H1 (cell line): ENCODE results near the gene SBF2. TPM values are rescaled to one million over a fixed set of nuclear protein-coding genes. Genes with fewer than 3 reads are reported as not detected.

Experiments used
- CTCF ChIA-PET: fragments of 300-600 bp; sonication (Branson Sonifier 250); formaldehyde crosslinking; loops from one replicate; lab custom pipeline; 2021; ENCODE audit not compliant: partially characterized antibody; lab: Charles Lee
- POLR2A ChIA-PET: fragments of 300-600 bp; sonication (Branson Sonifier 250); formaldehyde crosslinking; loops from one replicate; lab custom pipeline; 2021; ENCODE audit warnings: inconsistent platforms; ENCODE audit not compliant: partially characterized antibody; lab: Charles Lee
- DNase-seq, 2 experiments: peaks; one replicate each; pipeline versions ENCODE4 v3.0.0 to v3.0.0-alpha.2; 2010 to 2022; ENCODE audit warnings: low spot score in 2 of 2, low read depth in 1 of 2, mixed read lengths in 1 of 2
- FAIRE-seq: peaks from 2 replicates; lab custom pipeline; 2011; peaks lifted over from hg19 to GRCh38; lab: Jason Lieb, UNC
- H2AFZ ChIP-seq: 2 replicates; pipeline ENCODE4 v1.8.1; 2012; ENCODE audit warnings: low read length, inconsistent platforms
- H2AK5ac ChIP-seq: 2 replicates; pipeline ENCODE4 v1.6.1; 2013; ENCODE audit warnings: low read depth, low read length
- H2BK120ac ChIP-seq: replicated peaks from 2 replicates; pipeline ENCODE3; 2013; ENCODE audit warnings: low read depth, low read length, inconsistent platforms
- H2BK12ac ChIP-seq: 2 replicates; pipeline ENCODE4 v1.6.1; 2013; ENCODE audit warnings: low read depth, low read length
- H2BK15ac ChIP-seq: 2 replicates; pipeline ENCODE4 v1.6.1; 2013; ENCODE audit warnings: low read length
- H2BK20ac ChIP-seq: 2 replicates; pipeline ENCODE4 v1.6.1; 2013; ENCODE audit warnings: low read length
- H2BK5ac ChIP-seq: 2 replicates; pipeline ENCODE4 v1.6.1; 2013; ENCODE audit warnings: low read depth, low read length
- H3K14ac ChIP-seq: 2 replicates; pipeline ENCODE4 v1.6.1; 2013; ENCODE audit warnings: inconsistent platforms; ENCODE audit not compliant: insufficient read length
- H3K18ac ChIP-seq: 2 replicates; pipeline ENCODE4 v1.6.1; 2013; ENCODE audit warnings: low read length; ENCODE audit errors: extremely low read depth
- H3K23ac ChIP-seq: 2 replicates; pipeline ENCODE4 v1.6.1; 2013; ENCODE audit warnings: inconsistent platforms; ENCODE audit not compliant: insufficient read length
- H3K23me2 ChIP-seq: 2 replicates; pipeline ENCODE4 v1.6.1; 2013; ENCODE audit warnings: low read depth, low read length
- H3K27ac ChIP-seq: 2 replicates; pipeline ENCODE4 v1.6.1; 2011; ENCODE audit warnings: low read depth, low read length, inconsistent platforms
- H3K27me3 ChIP-seq, 4 experiments: replicated peaks in 1 of 4; 1 replicate in 1 of 4; 2 replicates in 3 of 4; pipeline versions ENCODE4 v1.6.1 to v1.8.1; 2011 to 2013; ENCODE audit warnings: low read length in 3 of 4, mild to moderate bottlenecking in 3 of 4, inconsistent platforms in 2 of 4, mixed read lengths in 2 of 4, moderate library complexity in 1 of 4; ENCODE audit not compliant: control insufficient read depth in 3 of 4, insufficient read depth in 3 of 4; ENCODE audit errors: extremely low read depth in 1 of 4
- H3K36me3 ChIP-seq, 4 experiments: 2 replicates each; pipeline versions ENCODE4 v1.6.1 to v1.8.1; 2011 to 2013; ENCODE audit warnings: mild to moderate bottlenecking in 4 of 4, low read length in 3 of 4, moderate library complexity in 2 of 4, control low read depth in 1 of 4, inconsistent platforms in 1 of 4; ENCODE audit not compliant: insufficient read depth in 4 of 4, control insufficient read depth in 2 of 4
- H3K4ac ChIP-seq: replicated peaks from 2 replicates; pipeline ENCODE3; 2013; ENCODE audit warnings: low read length, low read depth, mixed read lengths, inconsistent platforms; ENCODE audit not compliant: insufficient read length
- H3K4me1 ChIP-seq, 4 experiments: replicated peaks in 1 of 4; 1 replicate in 1 of 4; 2 replicates in 3 of 4; pipeline versions ENCODE4 v1.6.1 to v1.8.1; 2011 to 2013; ENCODE audit warnings: low read length in 3 of 4, inconsistent platforms in 2 of 4, mixed read lengths in 1 of 4; ENCODE audit not compliant: insufficient read depth in 4 of 4, control insufficient read depth in 3 of 4
- H3K4me2 ChIP-seq, 2 experiments: 2 replicates each; pipeline versions ENCODE4 v1.6.1 to v1.8.1; 2011 to 2013; ENCODE audit warnings: low read depth in 2 of 2, low read length in 2 of 2, control low read depth in 1 of 2, inconsistent platforms in 1 of 2, mild to moderate bottlenecking in 1 of 2; ENCODE audit not compliant: insufficient read depth in 1 of 2
- H3K4me3 ChIP-seq, 4 experiments: fragments of 200-600, 300-600 bp in 1 of 4; sonication (generic), shearing (Covaris generic), sonication (Bioruptor Twin) in 1 of 4; 2 replicates each; pipeline versions ENCODE4 v1.5.1 to v1.8.1; 2011 to 2016; ENCODE audit warnings: low read length in 4 of 4, low read depth in 3 of 4, control low read depth in 2 of 4, inconsistent platforms in 2 of 4, mild to moderate bottlenecking in 2 of 4, mixed read lengths in 1 of 4, moderate library complexity in 1 of 4; ENCODE audit not compliant: insufficient read depth in 2 of 4; ENCODE audit errors: extremely low read depth in 1 of 4
- H3K56ac ChIP-seq: replicated peaks from 2 replicates; pipeline ENCODE3; 2013; ENCODE audit warnings: low read depth, mild to moderate bottlenecking, mixed read lengths, low read length, inconsistent platforms; ENCODE audit not compliant: insufficient read length
- H3K79me1 ChIP-seq: 2 replicates; pipeline ENCODE4 v1.6.1; 2013; ENCODE audit warnings: low read depth, low read length, control low read depth
- H3K79me2 ChIP-seq, 2 experiments: 2 replicates each; pipeline versions ENCODE4 v1.6.1 to v1.8.1; 2012 to 2013; ENCODE audit warnings: low read length in 2 of 2, mild to moderate bottlenecking in 2 of 2, inconsistent platforms in 1 of 2; ENCODE audit not compliant: insufficient read depth in 2 of 2, control insufficient read depth in 1 of 2
- H3K9ac ChIP-seq, 4 experiments: replicated peaks in 1 of 4; 1 replicate in 1 of 4; 2 replicates in 3 of 4; pipeline versions ENCODE4 v1.6.1 to v1.8.1; 2011 to 2013; ENCODE audit warnings: low read depth in 3 of 4, low read length in 3 of 4, control low read depth in 2 of 4, mild to moderate bottlenecking in 2 of 4, moderate library complexity in 2 of 4, inconsistent platforms in 1 of 4; ENCODE audit errors: extremely low read depth in 1 of 4
- H3K9me3 ChIP-seq, 2 experiments: 2 replicates each; pipeline versions ENCODE4 v1.6.1 to v1.8.1; 2012 to 2013; ENCODE audit warnings: mild to moderate bottlenecking in 2 of 2, moderate library complexity in 2 of 2, control low read depth in 1 of 2, inconsistent platforms in 1 of 2, low read depth in 1 of 2, low read length in 1 of 2, mixed read lengths in 1 of 2; ENCODE audit not compliant: insufficient read depth in 2 of 2
- H4K20me1 ChIP-seq, 2 experiments: replicated peaks in 1 of 2; 2 replicates each; pipeline versions ENCODE3 to v1.8.1; 2011 to 2013; ENCODE audit warnings: inconsistent platforms in 2 of 2, low read length in 2 of 2, mild to moderate bottlenecking in 1 of 2; ENCODE audit not compliant: insufficient read depth in 2 of 2, control insufficient read depth in 1 of 2
- H4K5ac ChIP-seq: 2 replicates; pipeline ENCODE4 v1.6.1; 2013; ENCODE audit warnings: low read length, low read depth, mixed read lengths, inconsistent platforms; ENCODE audit not compliant: insufficient read length
- H4K8ac ChIP-seq: 2 replicates; pipeline ENCODE4 v1.8.0; 2013; ENCODE audit warnings: mild to moderate bottlenecking, moderate library complexity, low read length, inconsistent platforms; ENCODE audit not compliant: insufficient read depth; ENCODE audit errors: extremely low read depth
- H4K91ac ChIP-seq: replicated peaks from 2 replicates; pipeline ENCODE3; 2013; ENCODE audit warnings: low read length, mixed read lengths, inconsistent platforms; ENCODE audit not compliant: insufficient read length
- ATF3 ChIP-seq: IDR thresholded peaks from 2 replicates; pipeline ENCODE4 v1.6.1; 2011; ENCODE audit warnings: low read depth, mild to moderate bottlenecking, low read length; ENCODE audit not compliant: insufficient read depth
- BACH1 ChIP-seq: IDR thresholded peaks from 2 replicates; pipeline ENCODE4 v1.6.1; 2012; ENCODE audit warnings: low read length, improper control_type of control experiment
- CHD2 ChIP-seq: IDR thresholded peaks from 2 replicates; pipeline ENCODE4 v1.6.1; 2012; ENCODE audit warnings: low read length, improper control_type of control experiment
- GTF2F1 ChIP-seq: IDR thresholded peaks from 2 replicates; pipeline ENCODE4 v1.6.1; 2012; ENCODE audit warnings: low read depth, low read length, improper control_type of control experiment, borderline replicate concordance
- HDAC6 ChIP-seq: IDR thresholded peaks from one replicate; pipeline ENCODE4 v1.7.1; 2012; ENCODE audit warnings: low read depth, mild to moderate bottlenecking, inconsistent platforms, low read length, moderate library complexity
- KDM1A ChIP-seq: fragments of 200-600, 300-600 bp; sonication (generic); IDR thresholded peaks from 2 replicates; pipeline ENCODE4 v1.7.1; 2016; ENCODE audit warnings: mild to moderate bottlenecking, low read length, borderline replicate concordance
- SP2 ChIP-seq: IDR thresholded peaks from 2 replicates; pipeline ENCODE4 v1.6.1; 2012; ENCODE audit warnings: mild to moderate bottlenecking, low read length, inconsistent platforms
- SP4 ChIP-seq: IDR thresholded peaks from 2 replicates; pipeline ENCODE4 v1.6.1; 2012; ENCODE audit warnings: low read length, inconsistent platforms
- WGBS, 2 experiments: shearing (Covaris generic) in 1 of 2; methylation state at CpG; one replicate each; pipeline versions ENCODE4 v1.1.6 to v1.1.7; 2013 to 2015; ENCODE audit warnings: low lambda C conversion rate in 2 of 2, mixed read lengths in 2 of 2, inconsistent platforms in 1 of 2, low coverage in 1 of 2, missing lambda C conversion rate in 1 of 2; ENCODE audit not compliant: insufficient replicate concordance in 2 of 2, insufficient coverage in 1 of 2, insufficient read length in 1 of 2; ENCODE audit errors: extremely low coverage in 1 of 2, missing lambda C conversion rate in 1 of 2; 5-methylcytosine and 5-hydroxymethylcytosine counted together
- polyA plus RNA-seq, 7 experiments: library from polyadenylated mRNA; depleted of rRNA in 3 of 7; stranded (reverse) in 5 of 7; unstranded in 2 of 7; fragments of >200 nt in 5 of 7; fragments of 200-250 nt in 2 of 7; gene quantifications; 1 replicate in 5 of 7; 2 replicates in 1 of 7; 4 replicates in 1 of 7; pipeline versions ENCODE4 v1.2.1 to v1.2.3, GENCODE V29; 2011 to 2013; ENCODE audit warnings: missing spikeins in 2 of 7, mixed read lengths in 2 of 7
- total RNA-seq: library from RNA; stranded (reverse); fragmentation: NEBNext Ultra II Directional; extraction: Animal tissue kit (Norgen Biotek cat#: 25700); gene quantifications from 2 replicates; pipeline ENCODE4 v1.2.1, GENCODE V29; 2021
- TF ChIP-seq, protein P1 (sequence below): IDR thresholded peaks from 2 replicates; pipeline ENCODE4 v1.6.1; 2011; ENCODE audit warnings: low read length, improper control_type of control experiment

SBF2 gene
- total and polyA plus RNA-seq, 2 of the 8 experiments (the other 6 are each of a cell fraction or from before 2014, with no cell fraction given): 36.7 to 50.5 TPM

DNA sequence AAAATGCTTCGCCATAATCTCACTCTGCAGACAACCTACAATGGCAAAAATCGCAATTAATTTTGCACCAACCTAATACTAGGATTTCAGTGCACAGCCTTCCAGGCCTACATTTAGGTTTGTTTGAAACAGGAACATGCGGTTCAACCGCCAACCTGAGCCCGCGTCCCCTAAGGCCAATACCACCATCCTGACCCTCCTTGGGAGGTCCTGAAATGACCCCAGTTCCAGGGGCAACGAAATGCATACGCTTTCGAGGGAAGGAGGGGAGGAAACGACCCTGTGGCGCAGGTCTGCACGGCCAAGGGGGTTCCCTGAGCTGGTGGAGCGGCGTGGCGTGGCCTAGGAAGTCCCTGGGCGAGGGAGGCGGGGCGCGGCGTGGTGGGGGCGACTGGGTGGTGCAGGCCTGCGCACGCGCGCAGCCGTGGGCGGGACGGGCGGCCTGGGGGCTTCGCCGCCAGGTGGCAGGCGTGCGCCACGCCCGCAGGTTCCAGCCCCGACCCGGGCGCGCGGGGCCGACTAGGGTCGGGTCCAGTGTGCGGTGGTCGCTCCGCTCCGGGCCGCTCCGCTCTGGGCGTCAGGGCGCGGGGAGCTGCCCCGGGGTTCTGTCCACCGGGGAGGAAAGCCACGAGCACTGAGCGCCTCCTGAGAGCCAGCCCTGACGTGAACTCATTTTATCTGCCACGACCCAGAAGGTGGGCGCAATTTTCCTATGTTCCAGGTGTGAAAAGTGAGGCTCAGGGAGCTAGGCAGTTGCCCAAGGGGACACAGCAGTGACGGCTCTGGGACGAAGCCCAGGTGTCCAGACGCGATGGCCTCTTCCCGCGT is 536.0 kb downstream of the SBF2 start:
- CTCF ChIA-PET: interaction anchor here (0.6 to 3.4 kb wide), 34 partner anchors 9 to 658 kb away, joined by 3 to 22 read pairs (median 3); partner anchors contain the start of gene ADM
- Histone ChIP-seq H2BK5ac (peak overlapping the region; percentile 79; the same call in 1 of the 2 replicates), H3K4me3 (peak overlapping the region; percentile 23 to 59 (median 48)), H3K4me2 (peak overlapping the region; percentile 49 to 90), H3K79me1 (no peaks in the 10 kb centered on the region), H3K9me3 (no peaks in the 10 kb centered on the region), H4K20me1 (no peaks in the 10 kb centered on the region), H2BK12ac (peak overlapping the region; percentile 60), H3K27ac (no peak overlapping the region), H2BK20ac (no peak overlapping the region), H3K56ac (peak overlapping the region; percentile 62), H2BK15ac (peak overlapping the region; percentile 99), H4K8ac (peak overlapping the region; percentile 94), H3K4ac (peak overlapping the region; percentile 94), H2AFZ (peak overlapping the region; percentile 93; the same call in 1 of the 2 replicates), H3K79me2 (no peaks in the 10 kb centered on the region), H3K4me1 (peaks cover 0 to 20% (median 14%) of the 10 kb centered on the region in 4 experiments; a peak in 6 of 7 replicates), H3K14ac (no peak overlapping the region), H3K9ac (peak overlapping the region in 2 of 4 experiments; percentile 52 to 56; a peak in 4 of 7 replicates), H3K27me3 (no peaks in the 10 kb centered on the region), H2BK120ac (peak overlapping the region; percentile 84), H4K5ac (peak overlapping the region; percentile 95), H3K18ac (peak overlapping the region; percentile 93), H3K23ac (no peak overlapping the region), H3K23me2 (peaks cover 5% of the 10 kb centered on the region), H4K91ac (peak overlapping the region; percentile 86), H2AK5ac (no peak overlapping the region), H3K36me3 (no peaks in the 10 kb centered on the region)
- FAIRE-seq (no peak), DNase-seq (peak in 1 of 2 experiments; percentile 91)
- WGBS, 2 experiments: 22% methylated on average over 23 of the region's 64 CpGs; no CpG with 5 or more reads in 1 of the 2 experiments
- POLR2A ChIA-PET: interaction anchor here (1.2 to 2.4 kb wide), 4 partner anchors 47 to 594 kb away, joined by 3 to 11 read pairs (median 5); partner anchors contain the start of gene ZNF143
- TF ChIP-seq KDM1A: peak; percentile 49; the same call in 1 of the 2 replicates
- no peak for TF ChIP-seq GTF2F1
- TF ChIP-seq, protein P1, sequence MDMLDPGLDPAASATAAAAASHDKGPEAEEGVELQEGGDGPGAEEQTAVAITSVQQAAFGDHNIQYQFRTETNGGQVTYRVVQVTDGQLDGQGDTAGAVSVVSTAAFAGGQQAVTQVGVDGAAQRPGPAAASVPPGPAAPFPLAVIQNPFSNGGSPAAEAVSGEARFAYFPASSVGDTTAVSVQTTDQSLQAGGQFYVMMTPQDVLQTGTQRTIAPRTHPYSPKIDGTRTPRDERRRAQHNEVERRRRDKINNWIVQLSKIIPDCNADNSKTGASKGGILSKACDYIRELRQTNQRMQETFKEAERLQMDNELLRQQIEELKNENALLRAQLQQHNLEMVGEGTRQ: no peak
- TF ChIP-seq ATF3: no peak
- TF ChIP-seq SP4: no peak
- no peak for TF ChIP-seq CHD2
- TF ChIP-seq SP2: no peak
- no peak for TF ChIP-seq HDAC6
- TF ChIP-seq BACH1: peak; percentile 40
